Sigmoid colon (tissue), 7 donors: ENCODE results near the gene SND1. TPM values are rescaled to one million over a fixed set of nuclear protein-coding genes. Genes with fewer than 3 reads are reported as not detected.

Experiments
- DNase-seq: peaks from one replicate; pipeline ENCODE4 v3.0.0-alpha.2; 2019
- H3K27ac ChIP-seq, 4 donors: fragments of 200-600 bp; sonication (generic); one replicate each; pipeline ENCODE4 v1.5.1; 2016 to 2019; ENCODE audit warnings: mild to moderate bottlenecking in 1 of 4
- H3K27me3 ChIP-seq, 3 donors: fragments of 200-600 bp; sonication (generic); one replicate each; pipeline ENCODE4 v1.5.1; 2019; ENCODE audit warnings: mild to moderate bottlenecking in 1 of 3
- H3K36me3 ChIP-seq, 4 donors: fragments of 200-600 bp; sonication (generic); one replicate each; pipeline ENCODE4 v1.5.1; 2016 to 2019
- H3K4me1 ChIP-seq, 4 donors: fragments of 200-600 bp; sonication (generic); one replicate each; pipeline ENCODE4 v1.5.1; 2017 to 2019
- H3K4me3 ChIP-seq, 4 donors: fragments of 200-600 bp; sonication (generic); one replicate each; pipeline ENCODE4 v1.5.1; 2017 to 2019; ENCODE audit warnings: mild to moderate bottlenecking in 2 of 4, moderate library complexity in 1 of 4
- H3K9me3 ChIP-seq, 4 donors: fragments of 200-600 bp in 3 of 4; sonication (generic) in 3 of 4; one replicate each; pipeline versions ENCODE4 v1.5.1 to v1.6.1; 2013 to 2019
- CTCF ChIP-seq, 4 experiments: fragments of 450-650 bp in 3 of 4; fragments of 200-600 bp in 1 of 4; IDR thresholded peaks; one replicate each; pipeline ENCODE4 v1.5.1; 2016 to 2019; ENCODE audit warnings: antibody characterized with exemption in 4 of 4, mild to moderate bottlenecking in 3 of 4, moderate library complexity in 2 of 4
- EP300 ChIP-seq, 4 donors: sonication (generic); formaldehyde crosslinking; IDR thresholded peaks; one replicate each; pipeline ENCODE4 v1.6.1; 2017; ENCODE audit warnings: antibody characterized with exemption in 4 of 4
- POLR2A ChIP-seq, 2 donors: fragments of 450-650 bp; IDR thresholded peaks; one replicate each; pipeline ENCODE4 v1.6.1; 2016; ENCODE audit warnings: antibody characterized with exemption in 2 of 2, mild to moderate bottlenecking in 2 of 2, moderate library complexity in 2 of 2
- POLR2AphosphoS5 ChIP-seq, 4 donors: sonication (generic); formaldehyde crosslinking; IDR thresholded peaks; one replicate each; pipeline ENCODE4 v1.6.1; 2017; ENCODE audit warnings: antibody characterized with exemption in 4 of 4
- WGBS, 2 donors: extraction: QIAGEN DNeasy Blood & Tissue Kit; methylation state at CpG; one replicate each; pipeline ENCODE4 v1.1.7; 2013; 5-methylcytosine and 5-hydroxymethylcytosine counted together
- intact Hi-C: fragments of 100-400 bp; cut with DNase I; formaldehyde crosslinking; loops from one replicate; pipeline ENCODE4 v1.15.1; 2023
- polyA plus RNA-seq, 3 donors: library from polyadenylated mRNA; stranded (reverse); fragments of 200-250 nt; gene quantifications; one replicate each; pipeline ENCODE4 v1.2.3, GENCODE V29; 2013
- total RNA-seq, 4 donors: library from RNA; depleted of rRNA; stranded (reverse); fragments of >200 nt; gene quantifications; one replicate each; pipeline ENCODE4 v1.1.0, GENCODE V29; 2016
- donor health status: healthy with polysubstance abuse.
- donor health status: Bipolar disorder and iron deficiency.
- donor health status: healthy.

SND1 gene
- total and polyA plus RNA-seq, 7 donors: 30.6 to 93.4 (median 71.3) TPM

- Histone ChIP-seq H3K9me3 (no peaks in the 10 kb centered on the region), H3K36me3 (no peaks in the 10 kb centered on the region), H3K27ac (peak overlapping the region in 3 of 4 donors; percentile 5 to 58 (median 51)), H3K4me3 (peak overlapping the region; percentile 16 to 34 (median 26)), H3K27me3 (no peaks in the 10 kb centered on the region), H3K4me1 (peaks cover 0 to 15% (median under 1%) of the 10 kb centered on the region in 4 donors)
- peak; percentile 69 for DNase-seq
- intact Hi-C loops: no loop called here
- 68 to 74% methylated on average over 10 of the region's 10 CpGs for WGBS, 2 donors
- TF ChIP-seq POLR2A (IDR thresholded peaks at IDR 0.05) (no peak), POLR2AphosphoS5 (IDR thresholded peaks at IDR 0.05) (peak in 2 of 4 donors; percentile 11 to 21)
These were observed 186.9 kb downstream of the SND1 start for GRCh38 chr7:127838816-127839415.

- no peak for DNase-seq
- TF ChIP-seq CTCF (IDR thresholded peaks at IDR 0.05) (no peak), POLR2A (IDR thresholded peaks at IDR 0.05) (no peak), EP300 (IDR thresholded peaks at IDR 0.05) (no peak), POLR2AphosphoS5 (IDR thresholded peaks at IDR 0.05) (no peak)
- Histone ChIP-seq H3K27ac (no peak overlapping the region), H3K4me1 (peaks cover 0 to 30% (median 14%) of the 10 kb centered on the region in 4 donors), H3K36me3 (no peaks in the 10 kb centered on the region), H3K9me3 (no peaks in the 10 kb centered on the region), H3K27me3 (no peaks in the 10 kb centered on the region), H3K4me3 (no peak overlapping the region)
- WGBS, 2 donors: 95 to 96% methylated on average over 6 of the region's 6 CpGs
- intact Hi-C loops: no loop called here
These were observed 188.4 kb downstream of the SND1 start for GRCh38 chr7:127840226-127840951.

- no peak for DNase-seq
- H3K9me3 ChIP-seq: no peaks in the 10 kb centered on the region
- no peak for TF ChIP-seq CTCF (IDR thresholded peaks at IDR 0.05)
- TF ChIP-seq POLR2AphosphoS5 (IDR thresholded peaks at IDR 0.05): no peak
- no peak for TF ChIP-seq EP300 (IDR thresholded peaks at IDR 0.05)
- no peak for TF ChIP-seq POLR2A (IDR thresholded peaks at IDR 0.05)
- 85 to 91% methylated on average over 2 of the region's 2 CpGs for WGBS, 2 donors
- H3K36me3 ChIP-seq: no peaks in the 10 kb centered on the region
- intact Hi-C loops: no loop called here
- no peaks in the 10 kb centered on the region for H3K27me3 ChIP-seq
- peaks cover 0 to 29% (median 23%) of the 10 kb centered on the region in 4 donors for H3K4me1 ChIP-seq
- H3K4me3 ChIP-seq: no peak overlapping the region
- H3K27ac ChIP-seq: peak overlapping the region in 3 of 4 donors; percentile 24 to 72 (median 61)
These were observed 192.2 kb downstream of the SND1 start for GRCh38 chr7:127844165-127844564.

GRCh38 chr7:127844707-127845331, 192.8 kb downstream of the SND1 start:
- peak; percentile 78 for DNase-seq
- WGBS, 2 donors: 30 to 65% methylated on average over 2 of the region's 2 CpGs
- Histone ChIP-seq H3K9me3 (no peaks in the 10 kb centered on the region), H3K36me3 (no peaks in the 10 kb centered on the region), H3K4me3 (no peak overlapping the region), H3K4me1 (peaks cover 0 to 25% (median 22%) of the 10 kb centered on the region in 4 donors), H3K27ac (peak overlapping the region; percentile 3 to 72 (median 42)), H3K27me3 (no peaks in the 10 kb centered on the region)
- intact Hi-C loops: no loop called here
- TF ChIP-seq EP300 (IDR thresholded peaks at IDR 0.05): no peak
- no peak for TF ChIP-seq POLR2AphosphoS5 (IDR thresholded peaks at IDR 0.05)
- no peak for TF ChIP-seq POLR2A (IDR thresholded peaks at IDR 0.05)
- no peak for TF ChIP-seq CTCF (IDR thresholded peaks at IDR 0.05)
